Measurements from ENCODE around the gene MEIS2. TPM values are rescaled to one million over a fixed set of nuclear protein-coding genes. Genes with fewer than 3 reads are reported as not detected.

Gene MEIS2
- total and polyA plus RNA-seq, 2 donors (not counting 3 experiments of a cell fraction or from before 2014, with no cell fraction given), result 22.5 to 26.2 TPM

DNA sequence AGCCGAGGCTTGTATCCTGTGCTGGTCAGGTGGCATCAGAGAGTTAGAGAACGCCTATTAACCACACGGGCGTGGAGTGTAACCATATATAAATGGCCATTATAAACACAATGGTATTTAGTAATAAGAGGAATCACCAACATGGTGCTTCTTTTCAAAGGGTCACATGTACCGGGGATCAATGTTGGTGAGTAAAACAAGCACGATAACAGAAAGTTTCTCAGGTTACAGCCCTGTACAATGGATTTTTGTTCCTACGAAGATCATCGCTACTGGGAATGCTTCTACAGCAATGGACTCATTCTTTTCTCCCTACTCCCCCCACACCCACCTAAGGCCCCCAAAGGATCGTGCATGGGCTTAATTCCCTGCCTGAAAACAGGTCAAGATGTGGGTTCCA is 42.5 kb downstream of the MEIS2 start:
- H3K27ac ChIP-seq (ENCODE audit: insufficient read depth, low read depth, low read length), result peak overlapping the region; percentile 73
- dilution Hi-C loops (cut with MboI; ENCODE audit: extremely low pct_ligation_motif_present, low sequenced_read_pairs) (no loop called here), intact Hi-C loops (cut with micrococcal nuclease) (loop anchor here (1.0 kb wide), 1 partner anchor 40 kb away; no protein-coding TSS in a partner anchor)
- no peak overlapping the region for H3K4me3 ChIP-seq (replicated peaks in 1 of 3; ENCODE audit: insufficient read depth in 1 of 3, low read depth in 1 of 3, low read length in 3 of 3)
- no peak overlapping the region for H3K4me2 ChIP-seq (ENCODE audit: insufficient read depth, low read length)
- no peaks in the 10 kb centered on the region for H3K9me1 ChIP-seq (replicated peaks; ENCODE audit: control insufficient read depth, extremely low read depth, insufficient read depth, low read length)
- peaks cover 17% of the 10 kb centered on the region for H3K4me1 ChIP-seq (ENCODE audit: control insufficient read depth, extremely low read depth, insufficient read depth, low read length)
- no peak overlapping the region for H2AFZ ChIP-seq (ENCODE audit: low read depth, low read length)
- CTCF ChIA-PET, result no interaction called here
- BruUV-seq (replicated peaks), result no TSS peak
- TF ChIP-seq FOS (IDR thresholded peaks at IDR 0.05; ENCODE audit: borderline replicate concordance, insufficient read depth, low read length) (no peak), MYC (IDR thresholded peaks at IDR 0.05; ENCODE audit: low read depth, low read length) (no peak), EZH2 (IDR thresholded peaks at IDR 0.05; ENCODE audit: borderline replicate concordance, low read depth, low read length, severe bottlenecking) (no peak), GATA2 (IDR thresholded peaks at IDR 0.05; ENCODE audit: insufficient read depth, insufficient read length, low read depth, low read length) (no peak), CTCF (IDR thresholded peaks at IDR 0.05; ENCODE audit: extremely low read depth in 1 of 2, insufficient read depth in 1 of 2, low read depth in 1 of 2, low read length in 2 of 2) (no peak), JUN (IDR thresholded peaks at IDR 0.05; ENCODE audit: borderline replicate concordance, insufficient read depth, insufficient read length, low read depth) (no peak), POLR2AphosphoS5 (IDR thresholded peaks at IDR 0.05; ENCODE audit: insufficient read depth, low read depth, low read length) (no peak), MAX (IDR thresholded peaks at IDR 0.05; ENCODE audit: insufficient read depth, insufficient read length) (no peak), POLR2A (IDR thresholded peaks at IDR 0.05; ENCODE audit: low read depth, low read length) (no peak)
- POLR2A ChIA-PET, result no interaction called here
- H4K20me1 ChIP-seq (replicated peaks; ENCODE audit: control insufficient read depth, extremely low read depth, insufficient read depth, low read length), result no peaks in the 10 kb centered on the region
- H3K9ac ChIP-seq (replicated peaks; ENCODE audit: extremely low read depth, insufficient read depth, low read length), result no peak overlapping the region
- no peaks in the 10 kb centered on the region for H3K79me2 ChIP-seq (ENCODE audit: control insufficient read depth, insufficient read depth, low read length)
- FAIRE-seq (no peak), DNase-seq (ENCODE audit: low read depth, low spot score) (no peak)
- H3K27me3 ChIP-seq (ENCODE audit: control insufficient read depth in 2 of 2, insufficient read depth in 2 of 2, low read length in 2 of 2), result no peaks in the 10 kb centered on the region
- H3K9me3 ChIP-seq (replicated peaks; ENCODE audit: control insufficient read depth, insufficient read depth, low read length), result no peaks in the 10 kb centered on the region
- H3K36me3 ChIP-seq (ENCODE audit: control insufficient read depth in 2 of 2, extremely low read depth in 1 of 2, insufficient read depth in 2 of 2, low read length in 2 of 2), result no peaks in the 10 kb centered on the region
